ENCODE measurements around the gene CDY1.
"Not testable (repeated sequence)": the region's sequence is repeated elsewhere in the genome, so short reads cannot be mapped to it uniquely, and the experiment has no call there.

GRCh38 chrY:25621817-25622216, at the start of gene CDY1:
- TF ChIP-seq CREB1 (CRISPR knock-in tag; IDR thresholded peaks at IDR 0.05; ENCODE audit: low read depth); EZH2 (IDR thresholded peaks at IDR 0.05; ENCODE audit: low read depth, unreplicated experiment); JUNB (IDR thresholded peaks at IDR 0.05; ENCODE audit: unreplicated experiment); POLR2AphosphoS5 (IDR thresholded peaks at IDR 0.05; ENCODE audit: low read depth); EZH2phosphoT487 (IDR thresholded peaks at IDR 0.05; ENCODE audit: unreplicated experiment); REST (IDR thresholded peaks at IDR 0.05; ENCODE audit: unreplicated experiment); ZNF114 (CRISPR knock-in tag; IDR thresholded peaks at IDR 0.05); ETS1 (IDR thresholded peaks at IDR 0.05); STAT1 (IDR thresholded peaks at IDR 0.05; ENCODE audit: unreplicated experiment); NANOG (IDR thresholded peaks at IDR 0.05; ENCODE audit: borderline replicate concordance): not testable (repeated sequence)
- TF ChIP-seq, protein P1, sequence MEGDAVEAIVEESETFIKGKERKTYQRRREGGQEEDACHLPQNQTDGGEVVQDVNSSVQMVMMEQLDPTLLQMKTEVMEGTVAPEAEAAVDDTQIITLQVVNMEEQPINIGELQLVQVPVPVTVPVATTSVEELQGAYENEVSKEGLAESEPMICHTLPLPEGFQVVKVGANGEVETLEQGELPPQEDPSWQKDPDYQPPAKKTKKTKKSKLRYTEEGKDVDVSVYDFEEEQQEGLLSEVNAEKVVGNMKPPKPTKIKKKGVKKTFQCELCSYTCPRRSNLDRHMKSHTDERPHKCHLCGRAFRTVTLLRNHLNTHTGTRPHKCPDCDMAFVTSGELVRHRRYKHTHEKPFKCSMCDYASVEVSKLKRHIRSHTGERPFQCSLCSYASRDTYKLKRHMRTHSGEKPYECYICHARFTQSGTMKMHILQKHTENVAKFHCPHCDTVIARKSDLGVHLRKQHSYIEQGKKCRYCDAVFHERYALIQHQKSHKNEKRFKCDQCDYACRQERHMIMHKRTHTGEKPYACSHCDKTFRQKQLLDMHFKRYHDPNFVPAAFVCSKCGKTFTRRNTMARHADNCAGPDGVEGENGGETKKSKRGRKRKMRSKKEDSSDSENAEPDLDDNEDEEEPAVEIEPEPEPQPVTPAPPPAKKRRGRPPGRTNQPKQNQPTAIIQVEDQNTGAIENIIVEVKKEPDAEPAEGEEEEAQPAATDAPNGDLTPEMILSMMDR (conservative IDR thresholded peaks at IDR 0.05; ENCODE audit: low read depth in 2 of 2), result not testable (repeated sequence)
- TF ChIP-seq, protein P2, sequence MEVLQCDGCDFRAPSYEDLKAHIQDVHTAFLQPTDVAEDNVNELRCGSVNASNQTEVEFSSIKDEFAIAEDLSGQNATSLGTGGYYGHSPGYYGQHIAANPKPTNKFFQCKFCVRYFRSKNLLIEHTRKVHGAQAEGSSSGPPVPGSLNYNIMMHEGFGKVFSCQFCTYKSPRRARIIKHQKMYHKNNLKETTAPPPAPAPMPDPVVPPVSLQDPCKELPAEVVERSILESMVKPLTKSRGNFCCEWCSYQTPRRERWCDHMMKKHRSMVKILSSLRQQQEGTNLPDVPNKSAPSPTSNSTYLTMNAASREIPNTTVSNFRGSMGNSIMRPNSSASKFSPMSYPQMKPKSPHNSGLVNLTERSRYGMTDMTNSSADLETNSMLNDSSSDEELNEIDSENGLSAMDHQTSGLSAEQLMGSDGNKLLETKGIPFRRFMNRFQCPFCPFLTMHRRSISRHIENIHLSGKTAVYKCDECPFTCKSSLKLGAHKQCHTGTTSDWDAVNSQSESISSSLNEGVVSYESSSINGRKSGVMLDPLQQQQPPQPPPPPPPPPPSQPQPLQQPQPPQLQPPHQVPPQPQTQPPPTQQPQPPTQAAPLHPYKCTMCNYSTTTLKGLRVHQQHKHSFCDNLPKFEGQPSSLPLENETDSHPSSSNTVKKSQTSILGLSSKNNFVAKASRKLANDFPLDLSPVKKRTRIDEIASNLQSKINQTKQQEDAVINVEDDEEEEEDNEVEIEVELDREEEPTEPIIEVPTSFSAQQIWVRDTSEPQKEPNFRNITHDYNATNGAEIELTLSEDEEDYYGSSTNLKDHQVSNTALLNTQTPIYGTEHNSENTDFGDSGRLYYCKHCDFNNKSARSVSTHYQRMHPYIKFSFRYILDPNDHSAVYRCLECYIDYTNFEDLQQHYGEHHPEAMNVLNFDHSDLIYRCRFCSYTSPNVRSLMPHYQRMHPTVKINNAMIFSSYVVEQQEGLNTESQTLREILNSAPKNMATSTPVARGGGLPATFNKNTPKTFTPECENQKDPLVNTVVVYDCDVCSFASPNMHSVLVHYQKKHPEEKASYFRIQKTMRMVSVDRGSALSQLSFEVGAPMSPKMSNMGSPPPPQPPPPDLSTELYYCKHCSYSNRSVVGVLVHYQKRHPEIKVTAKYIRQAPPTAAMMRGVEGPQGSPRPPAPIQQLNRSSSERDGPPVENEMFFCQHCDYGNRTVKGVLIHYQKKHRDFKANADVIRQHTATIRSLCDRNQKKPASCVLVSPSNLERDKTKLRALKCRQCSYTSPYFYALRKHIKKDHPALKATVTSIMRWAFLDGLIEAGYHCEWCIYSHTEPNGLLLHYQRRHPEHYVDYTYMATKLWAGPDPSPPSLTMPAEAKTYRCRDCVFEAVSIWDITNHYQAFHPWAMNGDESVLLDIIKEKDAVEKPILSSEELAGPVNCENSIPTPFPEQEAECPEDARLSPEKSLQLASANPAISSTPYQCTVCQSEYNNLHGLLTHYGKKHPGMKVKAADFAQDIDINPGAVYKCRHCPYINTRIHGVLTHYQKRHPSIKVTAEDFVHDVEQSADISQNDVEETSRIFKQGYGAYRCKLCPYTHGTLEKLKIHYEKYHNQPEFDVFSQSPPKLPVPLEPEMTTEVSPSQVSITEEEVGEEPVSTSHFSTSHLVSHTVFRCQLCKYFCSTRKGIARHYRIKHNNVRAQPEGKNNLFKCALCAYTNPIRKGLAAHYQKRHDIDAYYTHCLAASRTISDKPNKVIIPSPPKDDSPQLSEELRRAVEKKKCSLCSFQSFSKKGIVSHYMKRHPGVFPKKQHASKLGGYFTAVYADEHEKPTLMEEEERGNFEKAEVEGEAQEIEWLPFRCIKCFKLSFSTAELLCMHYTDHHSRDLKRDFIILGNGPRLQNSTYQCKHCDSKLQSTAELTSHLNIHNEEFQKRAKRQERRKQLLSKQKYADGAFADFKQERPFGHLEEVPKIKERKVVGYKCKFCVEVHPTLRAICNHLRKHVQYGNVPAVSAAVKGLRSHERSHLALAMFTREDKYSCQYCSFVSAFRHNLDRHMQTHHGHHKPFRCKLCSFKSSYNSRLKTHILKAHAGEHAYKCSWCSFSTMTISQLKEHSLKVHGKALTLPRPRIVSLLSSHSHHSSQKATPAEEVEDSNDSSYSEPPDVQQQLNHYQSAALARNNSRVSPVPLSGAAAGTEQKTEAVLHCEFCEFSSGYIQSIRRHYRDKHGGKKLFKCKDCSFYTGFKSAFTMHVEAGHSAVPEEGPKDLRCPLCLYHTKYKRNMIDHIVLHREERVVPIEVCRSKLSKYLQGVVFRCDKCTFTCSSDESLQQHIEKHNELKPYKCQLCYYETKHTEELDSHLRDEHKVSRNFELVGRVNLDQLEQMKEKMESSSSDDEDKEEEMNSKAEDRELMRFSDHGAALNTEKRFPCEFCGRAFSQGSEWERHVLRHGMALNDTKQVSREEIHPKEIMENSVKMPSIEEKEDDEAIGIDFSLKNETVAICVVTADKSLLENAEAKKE (CRISPR knock-in tag; IDR thresholded peaks at IDR 0.05), result not testable (repeated sequence)

All from GM23338 (cell line).